GM21576 (cell line): ENCODE results near the gene TMEM179.
"Not testable (repeated sequence)": the region's sequence is repeated elsewhere in the genome, so short reads cannot be mapped to it uniquely, and the experiment has no call there.

ENCODE experiments used
- ATAC-seq: cut with Tn5 transposase; IDR thresholded peaks from one replicate; pipeline ENCODE4 v1.9.1; 2021; ENCODE audit warnings: mild to moderate bottlenecking, moderate library complexity; ENCODE audit not compliant: unreplicated experiment

The TMEM179 gene

GRCh38 chr14:104604458-104605449 is at the start of gene TMEM179:
TSS of gene TMEM179 (minus strand) at chr14:104604772. CDS start at chr14:104604741, 31 bp downstream.
- ATAC-seq: no peak

GRCh38 chr14:104654119-104654518 is 49.5 kb upstream of the TMEM179 start:
- no peak for ATAC-seq

- not testable (repeated sequence) for ATAC-seq
These were observed 48.8 kb upstream of the TMEM179 start for GRCh38 chr14:104653130-104653920.

- ATAC-seq: no peak
These were observed 47.8 kb upstream of the TMEM179 start for GRCh38 chr14:104652386-104652785.

- no peak for ATAC-seq
These were observed 47.3 kb upstream of the TMEM179 start for GRCh38 chr14:104651876-104652260.

- ATAC-seq: no peak
These were observed 46.7 kb upstream of the TMEM179 start for GRCh38 chr14:104650981-104651875.

GRCh38 chr14:104650057-104650980 is 45.7 kb upstream of the TMEM179 start:
- ATAC-seq: no peak

- ATAC-seq: no peak
These were observed 43.0 kb upstream of the TMEM179 start for GRCh38 chr14:104647467-104648043.

- no peak for ATAC-seq
These were observed 40.2 kb upstream of the TMEM179 start for GRCh38 chr14:104644656-104645378.

GRCh38 chr14:104644091-104644635 is 39.6 kb upstream of the TMEM179 start:
- no peak for ATAC-seq

- no peak for ATAC-seq
These were observed 38.7 kb upstream of the TMEM179 start for GRCh38 chr14:104643306-104643705.

- ATAC-seq: no peak
These were observed 37.9 kb upstream of the TMEM179 start for GRCh38 chr14:104642540-104642868.

GRCh38 chr14:104641753-104642539 is 37.4 kb upstream of the TMEM179 start:
- no peak for ATAC-seq

GRCh38 chr14:104640681-104641080 is 36.1 kb upstream of the TMEM179 start:
- ATAC-seq: no peak

GRCh38 chr14:104639885-104640548 is 35.4 kb upstream of the TMEM179 start:
- no peak for ATAC-seq

GRCh38 chr14:104639471-104639870 is 34.9 kb upstream of the TMEM179 start:
- no peak for ATAC-seq

- no peak for ATAC-seq
These were observed 34.4 kb upstream of the TMEM179 start for GRCh38 chr14:104638927-104639450.
